ENCODE measurements around the gene RNGTT.
"Not testable (repeated sequence)": the region's sequence is repeated elsewhere in the genome, so short reads cannot be mapped to it uniquely, and the experiment has no call there.

RNGTT gene

GRCh38 chr6:88970301-88970700 is 6.9 kb upstream of the RNGTT start:
- DNase-seq = no peak

- not testable (repeated sequence) for DNase-seq
Measured at GRCh38 chr6:88969255-88969654, 5.8 kb upstream of the RNGTT start.

- DNase-seq = no peak
Measured at GRCh38 chr6:88967891-88968290, 4.5 kb upstream of the RNGTT start.

DNA sequence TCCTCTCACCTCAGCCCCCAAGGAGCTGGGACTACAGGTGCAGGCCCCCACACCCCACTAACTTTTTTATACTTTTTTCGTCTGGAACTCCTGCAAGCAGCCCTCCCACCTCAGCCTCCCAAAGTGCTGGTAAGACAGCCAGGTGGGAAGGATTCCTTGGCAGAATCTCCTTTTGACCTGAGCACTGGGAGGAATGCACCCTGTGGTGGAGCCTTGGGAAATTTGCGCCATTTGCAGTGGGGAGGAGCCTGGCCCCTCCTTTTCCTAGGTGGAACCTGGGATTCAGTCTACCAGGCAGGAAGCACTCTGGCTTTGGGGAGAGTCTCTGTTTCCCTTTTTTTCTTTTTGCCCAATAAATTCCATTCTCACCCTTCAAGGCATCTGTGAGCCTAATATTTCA is 2.3 kb upstream of the RNGTT start:
- no peak for DNase-seq

DNA sequence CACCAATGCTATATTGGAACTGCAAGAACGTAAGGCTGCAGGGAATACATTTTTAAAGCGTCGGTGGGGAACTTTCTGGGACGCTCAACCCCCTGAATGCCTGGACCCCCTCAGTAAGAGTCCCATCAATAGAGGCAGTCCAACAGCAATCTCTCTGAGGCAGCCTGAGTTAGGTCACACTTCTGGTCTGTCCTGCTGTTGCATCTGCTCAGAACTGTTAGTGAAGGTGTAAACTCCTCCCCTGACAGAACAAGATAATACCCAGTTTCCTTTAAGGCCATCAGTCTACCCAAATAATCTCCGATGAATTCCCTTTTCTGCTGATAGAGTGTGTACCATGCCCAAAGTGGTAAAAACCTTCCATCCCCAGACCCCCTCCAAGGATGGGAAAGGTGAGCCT is 1.1 kb upstream of the RNGTT start:
- DNase-seq = no peak

DNA sequence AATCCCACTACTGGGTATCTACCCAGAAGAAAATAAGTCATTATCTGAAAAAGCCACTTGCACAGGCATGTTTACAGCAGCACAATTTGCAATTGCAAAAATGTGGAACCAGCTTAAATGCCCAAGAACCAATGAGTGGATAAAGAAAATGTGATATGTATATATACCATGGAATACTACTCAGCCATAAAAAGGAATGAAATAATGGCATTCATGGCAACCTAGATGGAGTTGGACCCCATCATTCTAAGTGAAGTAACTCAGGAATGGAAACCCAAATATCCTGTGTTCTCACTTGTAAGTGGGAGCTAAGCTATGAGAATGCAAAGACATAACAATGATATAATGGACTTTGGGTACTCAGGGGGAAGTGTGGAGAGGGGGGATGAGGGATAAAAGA is 4.6 kb downstream of the RNGTT start:
- DNase-seq = no peak

- no peak for DNase-seq
Measured at GRCh38 chr6:88953550-88954386, 9.7 kb downstream of the RNGTT start.

GRCh38 chr6:88952065-88952704 is 11.2 kb downstream of the RNGTT start:
- DNase-seq = no peak

DNA sequence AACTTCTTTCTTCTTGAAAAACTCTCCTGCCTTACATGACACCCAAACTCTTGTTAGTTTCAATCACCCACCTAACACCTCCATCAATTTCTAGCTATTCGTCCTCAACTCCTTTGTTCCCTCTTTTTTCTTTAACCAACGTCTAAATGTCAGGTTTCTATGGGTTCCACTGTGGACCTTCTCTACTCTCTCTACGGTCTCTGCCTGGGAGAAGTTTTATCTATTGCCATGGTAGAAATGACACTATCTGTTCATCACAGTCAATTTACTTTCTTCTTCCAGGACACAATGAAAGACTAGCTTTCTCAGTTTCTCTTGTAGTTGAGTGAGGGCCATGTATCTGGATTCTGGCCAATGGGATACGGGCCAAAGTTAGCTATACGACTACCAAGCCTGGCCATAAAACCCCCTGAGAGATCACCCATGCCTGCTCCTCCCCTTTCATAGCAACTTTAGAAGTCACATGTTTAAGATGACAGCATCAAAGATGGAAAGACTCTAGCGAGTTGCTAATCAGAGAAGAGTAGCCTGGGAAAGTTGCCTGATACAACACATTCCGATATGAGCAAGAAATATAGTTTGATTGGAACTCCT is 17.9 kb downstream of the RNGTT start:
- DNase-seq = no peak

DNA sequence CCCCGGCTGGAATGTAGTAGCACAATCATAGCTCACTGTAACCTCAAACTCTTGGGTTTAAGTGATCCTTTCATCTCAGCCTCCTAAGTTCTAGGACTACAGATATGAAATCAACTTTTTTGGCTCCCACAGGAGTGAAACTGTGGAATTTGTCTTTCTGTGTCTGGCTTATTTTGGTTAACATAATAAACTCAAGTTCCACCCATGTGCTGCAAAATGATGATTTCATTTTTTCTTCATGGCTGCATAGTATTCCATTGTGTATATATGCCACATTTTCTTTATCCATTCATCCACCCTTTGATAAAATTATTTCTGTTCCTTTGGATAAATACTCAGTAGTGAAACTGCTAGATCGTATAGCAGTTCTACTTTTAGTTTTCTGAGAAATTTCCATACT is 29.9 kb downstream of the RNGTT start:
- DNase-seq = no peak

GRCh38 chr6:88932019-88932418 is 31.4 kb downstream of the RNGTT start:
- not testable (repeated sequence) for DNase-seq

GRCh38 chr6:88922775-88923548 is 40.5 kb downstream of the RNGTT start:
- no peak for DNase-seq

- no peak for DNase-seq
Measured at GRCh38 chr6:88921734-88922133, 41.7 kb downstream of the RNGTT start.

- no peak for DNase-seq
Measured at GRCh38 chr6:88920774-88921733, 42.4 kb downstream of the RNGTT start.

GRCh38 chr6:88920088-88920487 is 43.3 kb downstream of the RNGTT start:
- DNase-seq = no peak

DNA sequence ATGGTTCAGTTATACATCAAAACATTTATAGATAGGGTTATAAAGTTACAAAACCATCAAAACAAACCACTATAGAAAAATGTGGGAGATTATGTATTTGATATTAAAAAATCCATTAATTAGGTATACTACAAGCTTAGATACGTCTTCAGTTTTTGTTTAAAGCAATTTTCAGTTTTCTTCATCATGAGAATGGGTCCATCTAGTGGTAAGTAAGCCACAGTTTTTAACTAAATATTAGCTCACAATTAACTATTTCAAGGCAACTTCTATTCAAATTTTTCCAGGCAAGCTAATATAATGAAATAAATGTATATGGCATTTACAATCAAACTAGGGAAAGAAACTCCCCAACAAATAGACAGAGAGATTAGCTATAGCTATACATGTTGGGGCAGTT is 44.4 kb downstream of the RNGTT start:
- no peak for DNase-seq

DNA sequence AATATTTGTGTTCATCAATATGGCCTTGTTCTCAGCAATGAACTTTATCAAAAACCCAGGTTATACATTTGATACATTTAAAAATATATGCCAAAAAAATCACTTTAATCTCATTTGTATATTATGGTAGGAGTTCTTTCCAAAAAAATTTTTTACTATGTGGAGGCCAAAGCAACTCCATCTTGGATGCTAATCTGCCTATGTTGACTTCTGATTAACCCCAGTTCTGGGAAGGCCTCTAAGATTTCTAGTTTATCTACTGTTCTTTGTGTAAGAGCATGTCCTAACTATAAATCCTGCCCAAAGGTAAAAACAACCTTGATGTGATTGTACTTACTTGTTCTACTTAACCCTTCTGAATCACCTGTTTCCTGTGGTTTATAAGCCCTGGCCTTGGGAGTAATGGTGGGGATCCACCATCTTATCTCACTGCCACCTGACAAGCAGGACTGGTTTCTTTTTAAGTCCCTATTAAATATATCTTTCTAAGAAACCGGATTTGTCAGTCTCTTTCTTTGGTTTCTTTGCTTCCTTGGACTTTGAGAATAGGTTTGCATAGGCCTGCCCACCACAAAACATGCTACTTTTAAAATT is 46.7 kb downstream of the RNGTT start:
- DNase-seq = no peak

- DNase-seq = no peak
Measured at GRCh38 chr6:88914895-88915598, 48.4 kb downstream of the RNGTT start.

DNA sequence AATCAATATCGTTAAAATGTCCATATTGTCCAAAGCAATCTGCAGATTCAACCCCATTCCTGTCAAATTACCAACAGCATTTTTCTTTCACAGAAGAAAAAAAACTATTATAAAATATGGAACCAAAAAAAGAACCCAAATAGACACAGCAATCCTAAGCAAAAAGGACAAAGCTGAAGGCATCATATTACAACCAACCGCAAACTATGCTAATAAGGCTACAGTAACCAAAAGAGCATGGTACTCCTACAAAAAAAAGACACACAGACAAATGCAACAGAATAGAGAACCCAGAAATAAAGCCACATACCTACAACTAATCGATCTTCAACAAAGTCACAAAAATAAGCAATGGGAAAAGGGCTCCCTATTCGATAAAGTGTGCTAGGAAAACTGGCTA is 49.2 kb downstream of the RNGTT start:
- DNase-seq = no peak

GRCh38 chr6:88913471-88913870 is 49.9 kb downstream of the RNGTT start:
- DNase-seq = no peak
